GM19463 (cell line): ENCODE data around the gene TBCCD1.
"Not testable (repeated sequence)": the region's sequence is repeated elsewhere in the genome, so short reads cannot be mapped to it uniquely, and the experiment has no call there.

Experiments used
- ATAC-seq: cut with Tn5 transposase; IDR thresholded peaks from one replicate; pipeline ENCODE4 v1.9.1; 2021; ENCODE audit warnings: mild to moderate bottlenecking, moderate library complexity; ENCODE audit not compliant: unreplicated experiment

TBCCD1 gene

DNA sequence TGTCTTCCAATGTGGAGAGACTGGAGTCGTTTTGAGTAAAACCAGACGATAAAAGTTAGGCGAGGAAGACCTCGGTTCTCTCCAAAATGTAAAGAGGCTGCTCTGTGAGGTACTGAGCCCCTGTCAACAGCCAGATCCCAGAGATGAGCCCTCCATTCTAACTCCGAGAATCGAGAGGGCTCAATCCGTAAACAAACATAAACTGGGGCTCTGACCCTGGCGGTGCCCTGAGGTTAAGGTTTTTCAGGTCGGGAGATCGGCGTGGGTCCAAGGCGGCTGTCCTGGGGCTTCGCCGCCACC is 417 bp downstream of the TBCCD1 start:
- ATAC-seq: no peak

DNA sequence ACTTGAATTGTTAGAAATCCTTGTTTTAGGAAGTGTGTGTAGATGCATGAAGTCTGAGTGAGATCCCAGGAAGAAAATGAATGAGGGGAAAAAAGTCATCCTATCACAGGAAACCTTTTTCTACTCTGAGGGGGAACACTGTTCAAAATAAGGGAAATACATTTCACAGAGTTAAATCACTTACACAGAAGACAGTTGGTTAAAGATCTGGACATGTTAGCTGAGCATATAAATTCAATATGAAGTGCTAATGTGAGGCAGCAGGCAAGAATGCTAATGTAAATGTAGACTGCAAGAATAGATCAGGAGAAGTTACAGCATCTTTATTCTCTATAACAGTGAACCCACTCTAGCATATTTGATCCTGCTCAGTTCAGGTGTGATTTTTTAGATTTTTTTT is 2.6 kb downstream of the TBCCD1 start:
- ATAC-seq: no peak

DNA sequence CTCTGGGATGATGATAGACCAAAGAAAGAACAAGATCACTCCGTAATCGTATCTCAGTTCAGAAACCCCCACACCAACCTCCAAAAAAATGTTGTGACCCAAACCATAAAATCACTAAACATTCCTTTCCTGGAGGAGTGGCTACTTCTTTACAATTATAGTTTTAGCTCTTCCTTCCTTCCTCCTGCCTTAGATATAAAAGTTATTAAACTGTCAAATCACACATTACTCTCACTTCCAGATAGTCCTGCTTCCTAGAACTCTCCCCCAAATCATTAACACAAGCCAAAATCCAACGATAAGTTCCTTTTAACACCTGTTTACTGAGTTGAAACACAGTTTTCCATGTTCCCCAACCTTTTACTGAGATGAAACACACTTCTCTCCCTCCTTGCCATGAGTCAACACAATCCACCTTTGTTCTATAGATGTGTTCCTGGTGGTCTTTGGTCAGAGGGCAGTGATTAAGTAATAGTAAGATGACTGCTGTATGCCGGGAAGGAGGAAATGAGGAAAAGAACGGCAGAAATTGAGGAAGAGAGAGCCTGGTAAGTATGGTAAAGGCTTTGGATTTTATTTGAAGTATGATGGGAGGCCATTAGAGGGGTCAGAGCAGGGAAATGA is 14.6 kb downstream of the TBCCD1 start:
- ATAC-seq: no peak

DNA sequence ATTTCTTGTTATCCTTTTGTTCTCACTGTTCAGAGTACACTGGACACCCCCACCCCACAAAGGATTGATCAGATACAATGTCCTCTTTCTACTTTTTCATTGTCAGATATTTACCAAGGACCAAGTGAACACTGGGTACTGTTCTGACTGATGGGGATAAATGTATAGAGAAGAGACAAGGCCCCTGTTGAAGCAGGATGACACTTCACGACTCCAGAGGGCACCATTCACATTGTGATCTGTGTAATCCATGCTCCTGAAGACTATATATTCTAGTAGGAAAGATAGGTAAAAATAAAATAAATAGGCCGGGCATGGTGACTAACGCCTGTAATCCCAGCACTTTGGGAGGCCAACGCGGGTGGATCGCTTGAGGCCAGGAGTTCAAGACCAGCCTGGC is 15.8 kb downstream of the TBCCD1 start:
- no peak for ATAC-seq

DNA sequence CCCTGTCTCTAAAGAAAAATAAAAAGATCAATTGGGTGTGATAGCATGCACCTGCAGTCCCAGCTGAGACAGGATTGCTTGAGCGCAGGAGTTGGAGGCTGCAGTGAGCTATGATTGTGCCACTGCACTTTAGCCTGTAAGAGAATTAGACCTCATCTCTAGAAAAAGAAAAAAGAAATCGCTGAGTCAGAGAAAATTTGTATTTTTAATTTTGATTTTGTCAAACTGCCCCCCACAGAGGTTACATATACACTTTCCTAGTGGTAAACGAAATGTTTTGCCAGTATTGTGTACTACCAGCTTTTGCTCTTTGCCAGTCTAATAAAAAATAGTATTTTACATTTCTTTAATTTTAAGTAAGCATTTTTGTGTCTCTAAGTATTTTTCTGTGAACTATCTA is 17.6 kb downstream of the TBCCD1 start:
- ATAC-seq: no peak

DNA sequence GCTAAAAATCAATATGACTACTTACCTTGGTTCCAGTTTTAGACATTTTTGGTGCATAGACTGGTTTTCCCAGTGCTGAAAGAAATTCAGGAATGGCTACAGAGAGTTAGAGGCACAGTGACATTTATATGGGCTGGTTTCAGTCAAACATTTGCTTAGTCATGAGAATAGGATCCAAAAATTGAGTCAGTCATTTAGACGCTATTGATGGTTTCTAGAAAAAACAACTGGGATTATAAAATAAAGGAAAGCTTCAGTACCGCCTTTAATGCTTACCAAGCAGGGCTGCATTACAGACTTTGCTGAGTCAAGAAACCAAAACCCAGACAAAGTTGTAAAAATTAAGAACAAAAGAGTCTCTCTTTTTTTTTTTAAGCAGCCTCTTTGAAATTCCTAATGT is 22.9 kb downstream of the TBCCD1 start, which contains the start of gene CRYGS:
TSS of gene CRYGS (minus strand) at position 100 of the 400 bp plus-strand sequence. CDS start at position 46, 54 bp downstream.
- no peak for ATAC-seq

DNA sequence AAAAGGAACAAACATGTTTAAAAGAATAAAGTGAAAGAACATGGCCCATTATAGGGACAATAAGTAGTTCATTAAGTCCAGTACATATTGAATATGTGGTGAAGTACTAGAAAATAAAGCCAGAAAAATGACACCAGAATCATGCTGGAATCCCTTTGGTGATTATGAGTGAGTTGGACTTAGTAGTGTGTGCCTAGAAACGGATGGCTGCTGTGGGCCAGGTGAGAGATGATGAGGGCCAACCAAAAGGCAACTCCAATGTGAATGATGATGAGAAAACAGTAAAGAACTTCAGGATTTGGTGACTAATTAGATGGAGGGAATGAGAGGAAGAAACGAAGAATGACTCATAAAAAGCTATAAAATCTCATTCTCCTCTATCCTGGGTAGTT is 26.3 kb downstream of the TBCCD1 start:
- ATAC-seq: no peak

DNA sequence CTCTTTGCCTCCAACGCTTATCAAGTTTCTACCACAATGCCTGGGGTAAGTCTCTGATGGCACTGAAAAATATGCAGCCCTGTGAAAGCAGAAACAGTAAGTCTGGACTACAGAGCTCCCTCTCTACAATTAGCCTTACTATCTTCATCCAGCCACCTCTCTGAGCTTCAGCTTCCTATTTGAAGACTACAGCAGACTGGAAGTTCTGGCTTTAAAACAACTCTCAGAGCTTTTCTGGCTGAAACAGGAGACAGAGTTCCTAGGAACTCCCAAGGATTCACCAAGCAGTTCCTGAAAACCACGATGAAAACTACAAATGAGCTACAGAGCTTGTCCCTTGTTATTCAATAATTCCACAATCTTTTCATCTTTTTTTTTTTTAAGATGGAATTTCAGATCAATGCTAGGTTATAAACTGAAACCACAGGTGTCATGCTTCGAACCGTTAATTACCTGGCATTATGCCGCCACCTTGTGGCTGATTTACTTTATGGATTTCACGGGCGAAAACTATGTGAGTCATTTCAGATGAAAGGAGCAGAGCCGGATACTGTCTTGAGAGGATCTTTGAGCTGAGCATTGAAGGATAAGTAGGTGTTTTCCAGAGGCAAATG is 26.8 kb downstream of the TBCCD1 start:
- peak; percentile 47 for ATAC-seq

DNA sequence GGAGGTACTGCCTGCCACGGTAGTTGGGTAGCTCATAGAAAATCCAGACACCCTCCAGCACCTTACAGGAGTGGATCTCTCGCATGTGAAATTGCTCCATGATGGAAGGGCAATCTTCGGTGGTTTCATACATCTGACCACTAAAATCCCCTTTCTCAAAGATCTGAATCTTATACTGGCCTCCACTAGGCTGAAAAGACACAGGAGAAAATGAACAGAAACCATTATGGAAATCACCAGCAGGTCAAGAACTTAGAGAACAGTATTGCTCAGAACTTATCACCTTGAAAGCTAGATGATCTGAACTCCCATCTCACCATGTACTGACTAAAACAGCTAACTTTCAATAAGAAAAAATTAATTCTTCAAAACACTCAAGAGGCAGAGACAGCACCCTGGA is 28.4 kb downstream of the TBCCD1 start:
- no peak for ATAC-seq

DNA sequence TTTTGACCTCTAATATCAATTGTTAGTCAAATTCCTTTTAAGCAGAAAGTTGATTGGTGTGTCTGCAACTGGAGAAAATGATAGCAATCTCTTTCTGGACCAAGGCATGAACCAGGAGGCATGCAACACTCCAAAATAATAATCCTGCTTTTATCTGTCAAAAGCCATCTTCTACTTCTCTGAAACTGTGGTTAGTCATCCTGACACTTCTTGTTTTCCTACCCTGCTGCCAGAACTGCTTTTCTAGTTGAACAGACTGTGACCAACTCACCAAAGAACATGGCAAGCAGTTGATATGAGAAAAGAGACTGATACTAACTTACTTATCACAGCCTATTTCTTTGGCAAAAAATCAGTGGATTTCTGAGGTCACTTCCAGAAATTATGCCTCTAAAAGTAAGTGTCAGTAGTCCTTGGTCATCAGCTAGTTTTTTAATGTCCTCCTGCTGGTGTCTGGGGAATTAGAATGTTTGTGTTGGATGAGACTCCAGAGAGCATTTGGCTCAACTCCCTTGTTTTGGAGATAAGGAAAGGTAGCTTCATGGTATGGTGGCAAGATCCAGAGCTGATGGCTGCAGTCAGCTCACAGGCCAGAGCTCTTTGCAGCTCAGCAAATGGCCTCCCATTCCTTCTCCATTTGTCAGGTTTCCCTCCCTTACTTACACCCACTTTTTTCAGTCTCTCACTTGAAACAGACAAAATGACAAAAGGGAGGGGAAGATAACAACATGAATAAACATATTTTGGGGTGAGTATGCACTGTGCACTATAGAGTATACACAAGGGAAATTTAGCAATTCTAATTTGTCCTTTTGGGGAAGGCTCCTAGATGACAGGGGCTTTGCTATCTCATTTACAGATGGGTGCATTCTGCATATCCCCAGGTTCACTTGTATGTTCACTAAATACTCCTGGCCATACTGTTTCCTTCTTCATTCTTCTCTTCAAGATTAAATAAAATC is 30.0 kb downstream of the TBCCD1 start:
- ATAC-seq: no peak

DNA sequence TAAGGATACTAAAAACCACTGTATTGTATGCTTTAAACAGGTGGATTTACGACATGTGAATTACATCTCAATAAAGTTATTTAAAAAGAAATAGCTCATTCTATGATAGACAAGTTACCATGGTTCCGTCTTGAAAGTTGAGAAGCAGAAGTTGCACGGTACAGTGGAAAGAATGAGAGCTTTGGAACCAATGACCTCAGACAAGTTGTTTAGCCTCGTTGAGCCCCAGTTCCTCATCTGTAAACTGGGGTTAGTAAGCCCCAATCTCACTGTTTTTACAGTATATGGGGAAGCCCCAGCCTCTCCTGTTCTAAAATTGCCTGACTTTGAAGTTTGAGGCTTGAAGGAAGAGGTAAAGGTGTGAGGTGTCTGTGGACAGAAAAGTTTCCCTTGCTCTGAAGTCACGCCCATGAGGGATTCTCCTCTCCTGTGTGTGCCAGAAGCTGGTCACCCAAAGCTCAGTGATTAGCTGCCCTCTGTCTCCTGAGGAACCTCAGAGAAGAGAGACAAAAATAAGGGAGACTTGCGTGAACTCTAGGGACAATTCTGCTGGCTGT is 32.9 kb downstream of the TBCCD1 start:
- ATAC-seq: peak; percentile 72

DNA sequence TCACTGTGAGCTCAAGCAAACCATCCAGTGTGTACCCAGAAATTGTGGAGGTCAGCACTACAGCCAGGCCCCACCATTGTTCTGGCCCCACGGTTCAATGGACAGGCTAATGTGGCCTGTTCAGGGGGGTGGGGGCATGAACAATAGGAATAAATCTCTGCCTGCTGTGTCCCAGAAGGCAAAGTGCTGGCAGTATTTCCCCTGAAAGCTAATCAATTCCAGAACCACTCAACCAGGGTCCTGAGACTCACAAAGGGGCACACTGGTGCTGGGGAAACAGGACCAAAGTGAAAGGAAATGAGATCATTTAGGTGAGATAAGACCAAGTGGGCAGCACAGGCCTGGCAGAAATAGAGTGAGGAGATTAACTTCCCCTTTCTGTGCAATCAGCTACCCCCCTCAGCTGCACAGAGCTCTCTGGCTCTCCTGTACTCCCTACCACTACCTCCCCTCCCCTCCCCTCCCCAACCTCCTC is 34.5 kb downstream of the TBCCD1 start:
- peak; percentile 59 for ATAC-seq

DNA sequence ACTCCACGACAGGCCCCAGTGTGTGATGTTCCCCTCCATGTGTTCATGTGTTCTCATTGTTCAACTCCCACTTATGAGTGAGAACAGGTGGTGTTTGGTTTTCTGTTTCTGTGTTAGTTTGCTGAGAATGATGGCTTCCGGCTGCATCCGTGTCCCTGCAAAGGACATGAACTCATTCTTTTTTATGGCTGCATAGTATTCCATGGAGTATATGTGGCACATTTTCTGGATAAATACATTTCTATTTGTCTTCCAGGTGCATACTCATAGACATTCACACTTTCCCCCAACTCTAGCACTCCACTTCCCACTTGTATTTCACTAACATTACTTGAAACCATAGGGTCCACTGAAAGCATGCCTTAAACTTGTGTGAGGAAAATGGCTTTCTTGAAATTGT is 35.4 kb downstream of the TBCCD1 start:
- not testable (repeated sequence) for ATAC-seq

DNA sequence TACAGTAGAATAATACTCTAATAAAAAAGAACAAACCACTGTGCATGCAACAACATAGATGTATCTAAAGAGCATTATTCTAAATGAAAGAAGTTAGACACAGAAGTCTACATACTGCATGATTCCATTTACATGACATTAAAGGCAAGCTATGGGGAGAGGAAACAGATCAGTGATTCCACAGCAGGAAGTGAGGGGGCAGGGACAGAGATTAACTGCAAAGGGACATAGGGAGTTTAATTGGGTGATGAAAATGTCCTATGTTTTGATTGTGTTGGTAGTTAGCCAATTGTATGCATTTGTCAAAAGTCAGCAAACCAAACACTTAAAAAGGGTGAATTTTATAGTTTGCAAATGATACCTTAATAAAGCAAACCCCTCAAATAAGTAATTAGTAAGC is 36.7 kb downstream of the TBCCD1 start:
- ATAC-seq: no peak

DNA sequence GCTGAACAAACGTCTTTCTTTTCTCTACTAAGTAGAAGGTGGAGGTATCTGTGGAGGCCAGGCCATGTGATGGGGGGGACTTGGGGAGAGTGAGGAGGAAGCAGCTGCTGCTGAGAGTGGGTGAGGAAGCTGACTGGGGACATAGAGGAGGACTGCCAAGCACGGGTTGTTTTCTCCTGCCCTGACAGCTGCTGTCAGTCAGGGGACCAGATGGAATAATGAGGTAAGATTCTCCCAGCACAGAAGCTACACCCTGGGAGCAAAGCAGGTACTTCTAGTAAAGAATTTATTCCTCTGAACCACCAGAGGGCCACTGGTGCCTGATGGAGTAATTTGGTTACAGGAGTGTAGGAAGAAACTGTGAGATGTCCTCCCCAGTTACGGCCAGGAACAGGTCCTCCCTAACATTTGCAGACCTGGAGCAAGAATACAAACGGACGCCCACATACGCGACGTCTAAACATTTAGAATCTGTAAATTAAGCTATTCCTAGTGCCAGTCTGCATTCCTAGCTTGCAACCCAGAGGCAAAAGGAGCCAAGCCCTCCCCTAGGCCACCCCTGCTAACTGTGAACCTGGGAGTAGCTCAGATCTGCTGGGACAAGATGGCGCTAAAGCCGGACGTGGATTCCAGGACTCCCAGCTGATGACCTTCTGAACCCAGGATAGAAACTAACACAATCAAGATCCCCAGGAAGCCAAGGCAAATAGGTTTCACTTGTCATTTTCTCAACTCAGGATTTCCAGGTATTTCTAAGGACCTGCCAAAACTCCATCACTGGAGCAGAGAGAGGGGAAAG is 37.7 kb downstream of the TBCCD1 start:
- ATAC-seq: no peak

DNA sequence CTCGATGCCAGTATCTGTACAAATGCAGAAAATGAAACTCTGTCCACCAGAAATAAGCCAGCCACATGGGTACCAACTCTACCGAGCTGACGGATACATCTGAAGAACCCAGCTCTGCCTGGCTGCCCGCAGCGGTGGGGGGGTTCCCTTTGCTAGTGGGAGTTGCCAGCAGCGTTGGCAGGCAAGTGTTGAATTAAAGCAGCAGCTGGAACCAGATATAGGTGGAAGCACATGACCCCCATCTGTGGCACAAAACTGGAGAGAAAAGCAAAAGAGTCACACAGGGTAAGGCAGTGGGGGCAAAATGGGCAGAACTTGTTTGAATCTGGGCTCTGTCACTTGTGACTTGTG is 40.9 kb downstream of the TBCCD1 start:
- ATAC-seq: peak; percentile 49

DNA sequence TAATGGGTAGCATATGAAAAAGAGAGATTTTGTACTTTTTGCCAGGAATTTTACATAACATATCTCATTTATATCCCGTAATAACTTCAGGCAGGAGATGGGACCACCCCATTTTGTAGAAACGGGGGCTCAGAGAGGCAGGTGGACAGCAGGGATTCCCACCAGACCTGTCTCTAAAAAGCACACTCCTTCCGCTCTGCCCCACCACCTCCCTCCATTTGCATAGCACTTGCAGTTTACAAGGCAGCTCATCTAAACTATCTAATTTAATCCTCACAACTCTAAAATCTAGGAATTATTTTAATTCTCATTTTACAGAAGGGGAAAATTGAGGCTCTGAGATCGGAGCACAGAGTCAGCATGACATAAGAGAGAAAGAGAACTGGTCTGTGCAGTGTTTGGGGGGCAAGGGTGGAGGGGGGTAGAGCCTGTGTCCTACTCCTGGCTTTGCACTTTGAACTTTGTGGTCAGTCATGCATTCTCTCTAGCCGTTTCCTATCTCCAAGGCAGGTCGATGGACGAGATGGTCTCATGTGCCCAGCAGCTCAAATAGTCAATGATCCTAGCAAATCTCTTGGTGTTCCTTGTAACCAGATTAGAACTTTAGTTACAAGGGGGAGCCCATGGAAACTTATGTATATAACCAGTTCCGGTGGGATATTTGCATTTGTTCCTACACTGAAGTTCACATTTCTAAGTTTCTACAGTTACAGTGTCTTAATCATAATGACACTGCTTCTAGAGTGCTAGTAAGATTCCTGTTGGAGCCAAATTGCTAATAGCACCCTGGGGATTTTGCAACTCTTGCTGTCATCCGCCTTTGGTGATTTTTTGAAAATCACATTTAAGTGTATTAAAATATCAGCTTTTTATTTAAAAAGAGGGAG is 41.5 kb downstream of the TBCCD1 start:
- ATAC-seq: no peak

DNA sequence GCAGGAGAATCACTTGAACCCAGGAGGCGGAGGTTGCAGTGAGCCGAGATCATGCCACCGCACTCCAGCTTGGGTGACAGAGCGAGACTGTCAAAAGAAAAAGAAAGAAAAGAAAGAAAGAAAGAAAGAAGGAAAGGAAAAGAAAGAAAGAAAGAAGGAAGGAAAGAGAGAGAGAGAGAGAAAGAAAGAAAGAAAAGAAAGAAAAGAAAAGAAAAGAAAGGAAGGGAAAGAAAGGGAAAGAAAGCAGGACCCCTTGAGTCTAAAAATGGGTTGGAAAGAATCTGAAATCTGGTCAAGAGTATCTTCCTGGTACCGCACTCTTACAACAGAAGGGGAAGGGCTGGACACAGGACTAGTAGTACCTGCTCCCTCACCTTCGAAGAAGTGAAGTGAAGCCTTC is 42.5 kb downstream of the TBCCD1 start:
- no peak for ATAC-seq

DNA sequence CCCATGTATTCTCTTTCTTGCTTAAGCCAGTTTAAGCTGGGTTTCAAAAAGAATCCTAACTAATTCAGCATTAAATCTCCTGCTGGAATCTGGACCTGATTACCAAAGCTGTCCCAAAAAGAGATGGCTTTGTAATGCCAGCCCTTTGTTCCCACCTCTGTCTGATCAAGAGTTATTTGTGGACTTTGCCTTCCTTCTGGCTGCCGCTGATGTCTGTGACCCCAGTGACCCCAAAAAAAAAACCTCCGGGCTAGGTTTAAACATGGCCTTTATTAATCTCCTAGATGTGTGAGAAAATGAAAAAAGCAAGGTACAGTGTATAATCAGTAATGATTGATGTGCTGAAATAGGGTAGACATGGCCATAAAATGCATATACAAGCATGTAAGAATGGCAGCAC is 43.7 kb downstream of the TBCCD1 start:
- no peak for ATAC-seq

DNA sequence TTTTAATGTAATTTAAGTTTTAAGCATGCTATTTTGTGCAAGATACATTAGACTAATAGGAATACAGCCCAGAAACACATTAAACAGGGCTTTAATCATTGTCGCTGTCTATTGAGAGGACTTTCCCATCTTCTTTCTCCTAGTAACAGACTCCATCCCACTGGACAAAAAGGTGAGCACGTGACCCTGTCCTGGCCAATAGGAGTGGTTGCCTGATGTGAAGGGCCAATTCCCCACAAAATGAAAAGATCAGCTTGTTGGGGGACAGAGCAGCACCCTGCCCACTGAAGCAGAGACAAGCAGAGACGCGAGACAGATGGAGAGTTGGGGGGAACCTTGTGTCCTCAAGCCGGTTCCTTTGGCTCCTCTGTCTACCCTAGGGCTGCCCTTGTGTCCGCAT is 44.1 kb downstream of the TBCCD1 start:
- ATAC-seq: no peak
